IMR-90 (cell line): Measurements from ENCODE around the gene MBTPS1.

Experiments
- POLR2A ChIP-seq: IDR thresholded peaks from 2 replicates; pipeline ENCODE4 v1.6.1; 2012; ENCODE audit warnings: mild to moderate bottlenecking, low read depth, low read length
- TF ChIP-seq, protein P1 (sequence below): conservative IDR thresholded peaks from 2 replicates; pipeline ENCODE4 v1.5.1; 2012; ENCODE audit warnings: mild to moderate bottlenecking, low read depth, low read length, improper control_type of control experiment

DNA sequence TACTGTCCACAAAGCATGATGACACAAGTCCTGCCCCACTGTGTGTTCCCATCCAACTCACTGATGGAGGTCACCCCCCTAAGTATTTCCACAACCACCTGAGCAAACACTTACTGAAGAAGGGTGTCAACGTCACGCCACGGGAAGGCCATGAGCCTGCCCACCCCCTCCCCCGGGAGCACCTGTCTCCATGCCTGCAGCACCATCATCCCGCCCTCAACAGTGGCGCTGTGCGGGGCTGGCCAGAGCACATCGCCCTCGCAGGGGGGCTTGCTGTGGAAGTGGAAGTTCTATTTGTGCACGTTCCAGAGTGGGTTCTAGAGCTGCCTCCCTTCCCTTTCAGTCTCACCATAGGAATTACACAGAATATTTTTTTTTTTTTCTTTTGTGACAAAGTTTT, 4.3 kb upstream of the MBTPS1 start:
- TF ChIP-seq, protein P1, sequence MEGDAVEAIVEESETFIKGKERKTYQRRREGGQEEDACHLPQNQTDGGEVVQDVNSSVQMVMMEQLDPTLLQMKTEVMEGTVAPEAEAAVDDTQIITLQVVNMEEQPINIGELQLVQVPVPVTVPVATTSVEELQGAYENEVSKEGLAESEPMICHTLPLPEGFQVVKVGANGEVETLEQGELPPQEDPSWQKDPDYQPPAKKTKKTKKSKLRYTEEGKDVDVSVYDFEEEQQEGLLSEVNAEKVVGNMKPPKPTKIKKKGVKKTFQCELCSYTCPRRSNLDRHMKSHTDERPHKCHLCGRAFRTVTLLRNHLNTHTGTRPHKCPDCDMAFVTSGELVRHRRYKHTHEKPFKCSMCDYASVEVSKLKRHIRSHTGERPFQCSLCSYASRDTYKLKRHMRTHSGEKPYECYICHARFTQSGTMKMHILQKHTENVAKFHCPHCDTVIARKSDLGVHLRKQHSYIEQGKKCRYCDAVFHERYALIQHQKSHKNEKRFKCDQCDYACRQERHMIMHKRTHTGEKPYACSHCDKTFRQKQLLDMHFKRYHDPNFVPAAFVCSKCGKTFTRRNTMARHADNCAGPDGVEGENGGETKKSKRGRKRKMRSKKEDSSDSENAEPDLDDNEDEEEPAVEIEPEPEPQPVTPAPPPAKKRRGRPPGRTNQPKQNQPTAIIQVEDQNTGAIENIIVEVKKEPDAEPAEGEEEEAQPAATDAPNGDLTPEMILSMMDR: no peak
- TF ChIP-seq POLR2A: no peak
